ENCODE results near the gene LSM12.

LSM12 gene

GRCh38 chr17:44095647-44096496 is 29.4 kb upstream of the LSM12 start:
- DNase-seq (ENCODE audit: low read depth): no peak

GRCh38 chr17:44095388-44095646 is 28.8 kb upstream of the LSM12 start:
- no peak for DNase-seq (ENCODE audit: low read depth)

- DNase-seq (ENCODE audit: low read depth): no peak
Measured at GRCh38 chr17:44094701-44095387, 28.4 kb upstream of the LSM12 start.

- DNase-seq (ENCODE audit: low read depth): no peak
Measured at GRCh38 chr17:44093231-44093900, 26.9 kb upstream of the LSM12 start.

- no peak for DNase-seq (ENCODE audit: low read depth)
Measured at GRCh38 chr17:44092051-44092450, 25.6 kb upstream of the LSM12 start.

- no peak for DNase-seq (ENCODE audit: low read depth)
Measured at GRCh38 chr17:44091200-44091997, 24.9 kb upstream of the LSM12 start.

GRCh38 chr17:44088254-44088653 is 21.8 kb upstream of the LSM12 start:
- DNase-seq (ENCODE audit: low read depth): no peak

- no peak for DNase-seq (ENCODE audit: low read depth)
Measured at GRCh38 chr17:44087319-44087718, 20.8 kb upstream of the LSM12 start.

- DNase-seq (ENCODE audit: low read depth): peak; percentile 58
Measured at GRCh38 chr17:44086364-44087311, 20.2 kb upstream of the LSM12 start.

GRCh38 chr17:44085908-44086307 is 19.4 kb upstream of the LSM12 start:
- no peak for DNase-seq (ENCODE audit: low read depth)

- no peak for DNase-seq (ENCODE audit: low read depth)
Measured at GRCh38 chr17:44084921-44085320, 18.4 kb upstream of the LSM12 start.

GRCh38 chr17:44084131-44084538 is 17.7 kb upstream of the LSM12 start:
- DNase-seq (ENCODE audit: low read depth): no peak

- no peak for DNase-seq (ENCODE audit: low read depth)
Measured at GRCh38 chr17:44083250-44083849, 16.9 kb upstream of the LSM12 start.

GRCh38 chr17:44082256-44082927 is 15.9 kb upstream of the LSM12 start:
- no peak for DNase-seq (ENCODE audit: low read depth)

GRCh38 chr17:44081681-44082080 is 15.2 kb upstream of the LSM12 start:
- DNase-seq (ENCODE audit: low read depth): no peak

GRCh38 chr17:44079877-44080821 is 13.7 kb upstream of the LSM12 start:
- DNase-seq (ENCODE audit: low read depth): no peak

GRCh38 chr17:44078412-44078811 is 11.9 kb upstream of the LSM12 start:
- DNase-seq (ENCODE audit: low read depth): no peak

GRCh38 chr17:44077595-44077909 is 11.1 kb upstream of the LSM12 start:
- no peak for DNase-seq (ENCODE audit: low read depth)
